Neutrophil (primary cell): ENCODE data around the gene PDS5A.

ENCODE experiments used
- H3K27ac ChIP-seq: fragments of 200-600 bp; sonication (generic); 2 replicates; pipeline ENCODE4 v1.5.1; 2016; ENCODE audit warnings: mild to moderate bottlenecking, moderate library complexity
- H3K27me3 ChIP-seq: fragments of 200-600 bp; sonication (generic); 2 replicates; pipeline ENCODE4 v1.6.0; 2016; ENCODE audit warnings: mild to moderate bottlenecking
- H3K36me3 ChIP-seq: fragments of 200-600 bp; sonication (generic); 2 replicates; pipeline ENCODE4 v1.5.1; 2017
- H3K4me1 ChIP-seq, 2 experiments: fragments of 200-600 bp in 1 of 2; sonication (generic) in 1 of 2; 1 replicate in 1 of 2; 2 replicates in 1 of 2; pipeline versions ENCODE4 v1.5.1 to v1.6.1; 2013 to 2016; ENCODE audit warnings: low read depth in 1 of 2, low read length in 1 of 2, mild to moderate bottlenecking in 1 of 2, moderate library complexity in 1 of 2; ENCODE audit not compliant: control insufficient read depth in 1 of 2, insufficient read depth in 1 of 2
- H3K4me3 ChIP-seq, 2 experiments: fragments of 200-600 bp in 1 of 2; sonication (generic) in 1 of 2; 1 replicate in 1 of 2; 2 replicates in 1 of 2; pipeline ENCODE4 v1.5.1; 2013 to 2016; ENCODE audit warnings: low read depth in 1 of 2, low read length in 1 of 2, mild to moderate bottlenecking in 1 of 2, moderate library complexity in 1 of 2
- H3K9me3 ChIP-seq: fragments of 200-600 bp; sonication (generic); 2 replicates; pipeline ENCODE4 v1.5.1; 2016
- TF ChIP-seq, protein P1 (sequence below): fragments of 200-600 bp; sonication (generic); IDR thresholded peaks from 2 replicates; pipeline ENCODE4 v1.5.1; 2016; ENCODE audit warnings: antibody characterized with exemption

Gene PDS5A

DNA sequence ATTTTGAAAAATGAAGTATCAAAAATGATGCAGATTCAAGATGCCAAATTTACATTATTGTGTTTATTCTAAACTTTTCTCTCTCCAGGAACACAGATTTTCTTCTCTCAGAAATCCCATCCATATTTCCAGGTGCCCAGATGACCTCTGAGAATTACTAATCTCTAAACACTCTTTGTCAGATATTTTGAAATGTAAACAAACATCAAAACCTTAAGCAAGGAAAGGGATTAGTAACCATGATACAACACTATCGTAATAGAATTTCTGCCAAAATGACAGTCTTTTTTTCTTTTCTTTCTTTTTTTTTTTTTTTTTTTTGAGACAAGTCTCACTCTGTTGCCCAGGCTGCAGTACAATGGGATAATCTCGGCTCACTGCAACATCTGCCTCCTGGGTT is 76.7 kb downstream of the PDS5A start:
- Histone ChIP-seq H3K27ac (no peak overlapping the region), H3K36me3 (peaks cover 79% of the 10 kb centered on the region), H3K4me1 (no peaks in the 10 kb centered on the region), H3K9me3 (no peaks in the 10 kb centered on the region), H3K4me3 (no peak overlapping the region), H3K27me3 (no peaks in the 10 kb centered on the region)
- TF ChIP-seq, protein P1, sequence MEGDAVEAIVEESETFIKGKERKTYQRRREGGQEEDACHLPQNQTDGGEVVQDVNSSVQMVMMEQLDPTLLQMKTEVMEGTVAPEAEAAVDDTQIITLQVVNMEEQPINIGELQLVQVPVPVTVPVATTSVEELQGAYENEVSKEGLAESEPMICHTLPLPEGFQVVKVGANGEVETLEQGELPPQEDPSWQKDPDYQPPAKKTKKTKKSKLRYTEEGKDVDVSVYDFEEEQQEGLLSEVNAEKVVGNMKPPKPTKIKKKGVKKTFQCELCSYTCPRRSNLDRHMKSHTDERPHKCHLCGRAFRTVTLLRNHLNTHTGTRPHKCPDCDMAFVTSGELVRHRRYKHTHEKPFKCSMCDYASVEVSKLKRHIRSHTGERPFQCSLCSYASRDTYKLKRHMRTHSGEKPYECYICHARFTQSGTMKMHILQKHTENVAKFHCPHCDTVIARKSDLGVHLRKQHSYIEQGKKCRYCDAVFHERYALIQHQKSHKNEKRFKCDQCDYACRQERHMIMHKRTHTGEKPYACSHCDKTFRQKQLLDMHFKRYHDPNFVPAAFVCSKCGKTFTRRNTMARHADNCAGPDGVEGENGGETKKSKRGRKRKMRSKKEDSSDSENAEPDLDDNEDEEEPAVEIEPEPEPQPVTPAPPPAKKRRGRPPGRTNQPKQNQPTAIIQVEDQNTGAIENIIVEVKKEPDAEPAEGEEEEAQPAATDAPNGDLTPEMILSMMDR: no peak

DNA sequence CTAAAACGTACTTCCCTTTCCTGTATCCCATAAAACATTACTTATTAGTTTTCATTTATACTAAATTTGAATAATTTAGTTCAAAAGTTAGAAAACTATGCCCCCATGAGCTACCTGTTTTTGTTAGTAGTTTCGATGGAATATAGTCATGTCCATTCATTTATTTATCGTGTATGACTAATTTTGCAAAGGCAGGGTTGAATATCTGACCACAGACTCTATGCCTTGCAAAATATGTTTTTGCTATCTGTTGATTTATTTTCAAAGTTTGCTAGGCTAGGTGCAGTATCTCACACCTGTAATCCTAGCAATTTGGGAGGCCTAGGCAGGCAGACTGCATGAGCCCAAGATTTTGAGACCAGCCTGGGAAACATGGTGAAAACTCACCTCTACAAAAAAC is 78.4 kb downstream of the PDS5A start:
- Histone ChIP-seq H3K27me3 (no peaks in the 10 kb centered on the region), H3K36me3 (peaks cover 88% of the 10 kb centered on the region), H3K27ac (no peak overlapping the region), H3K4me3 (no peak overlapping the region), H3K9me3 (no peaks in the 10 kb centered on the region), H3K4me1 (no peaks in the 10 kb centered on the region)
- TF ChIP-seq, protein P1: no peak

DNA sequence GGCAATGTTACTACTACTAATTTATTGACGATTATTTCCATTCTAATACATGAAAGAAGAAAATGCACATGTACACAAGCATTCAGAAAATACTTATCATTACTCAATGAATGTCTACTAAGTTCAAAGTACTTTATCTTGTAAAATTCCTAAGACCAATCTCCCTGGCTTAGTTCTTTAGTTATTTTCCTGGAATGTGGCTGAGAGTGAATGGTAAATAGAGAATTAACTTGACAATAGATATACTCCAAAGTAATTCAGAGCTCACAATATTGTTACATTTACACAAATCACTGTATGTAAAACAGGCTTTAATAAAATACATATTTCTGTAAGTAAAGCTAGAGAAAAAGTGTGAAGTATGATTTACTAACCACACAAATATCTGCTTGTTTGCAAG is 79.7 kb downstream of the PDS5A start:
- Histone ChIP-seq H3K4me3 (no peak overlapping the region), H3K9me3 (no peaks in the 10 kb centered on the region), H3K36me3 (peaks cover 88% of the 10 kb centered on the region), H3K27ac (no peak overlapping the region), H3K27me3 (no peaks in the 10 kb centered on the region), H3K4me1 (no peaks in the 10 kb centered on the region)
- TF ChIP-seq, protein P1: no peak

DNA sequence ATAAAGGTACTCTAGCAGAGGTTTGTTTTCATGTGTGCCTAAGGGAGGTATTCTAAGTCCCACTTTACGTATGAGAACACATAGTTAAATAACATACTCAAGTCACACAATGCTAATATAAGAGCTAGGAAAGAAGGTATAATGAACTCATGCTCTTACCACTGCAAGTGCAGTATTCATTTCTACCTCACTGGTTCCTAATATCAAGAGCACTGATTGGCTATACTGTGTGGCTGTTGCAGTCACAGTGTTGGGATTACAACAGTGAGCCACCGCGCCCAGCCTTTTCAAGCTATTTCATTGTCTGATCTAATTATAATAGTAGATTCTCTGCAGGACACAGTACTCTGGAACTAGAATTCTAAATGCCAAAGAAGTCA is 84.0 kb downstream of the PDS5A start:
- H3K4me3 ChIP-seq: no peak overlapping the region
- TF ChIP-seq, protein P1: no peak
- H3K27ac ChIP-seq: no peak overlapping the region
- H3K36me3 ChIP-seq: peaks cover 88% of the 10 kb centered on the region
- H3K9me3 ChIP-seq: no peaks in the 10 kb centered on the region
- H3K4me1 ChIP-seq: no peaks in the 10 kb centered on the region
- H3K27me3 ChIP-seq: no peaks in the 10 kb centered on the region

DNA sequence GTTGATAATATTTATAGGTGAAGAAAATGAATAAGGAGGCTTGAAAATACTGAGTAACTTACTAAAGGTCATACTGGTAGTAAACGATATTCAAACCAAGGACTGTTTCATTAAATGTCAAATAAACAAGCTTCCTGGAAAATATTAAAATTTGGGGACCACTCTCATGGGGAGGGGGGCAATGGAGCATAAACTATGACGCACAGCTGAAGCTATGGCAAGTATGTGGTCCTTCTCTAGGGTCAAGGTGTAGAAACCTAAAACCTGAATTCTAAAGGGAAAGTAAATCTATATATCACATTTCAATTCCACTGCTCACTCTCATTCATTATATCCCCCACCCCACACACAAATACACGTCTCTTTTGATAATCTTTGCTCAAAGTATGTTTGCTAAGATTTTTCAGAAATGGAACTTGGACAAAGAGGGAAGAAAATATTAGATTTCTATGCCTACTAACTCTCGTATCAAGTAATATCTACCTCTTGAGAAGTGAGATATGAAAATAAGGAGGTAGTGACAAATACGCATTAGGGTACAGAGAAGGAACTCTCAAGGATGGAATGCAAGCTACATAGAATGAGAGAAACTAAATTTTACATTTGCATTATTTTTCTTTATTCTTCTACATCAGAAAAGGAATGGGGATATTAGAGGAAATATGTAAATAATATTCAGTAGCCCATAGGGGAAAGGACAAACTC is 84.6 kb downstream of the PDS5A start:
- Histone ChIP-seq H3K4me3 (no peak overlapping the region), H3K27me3 (no peaks in the 10 kb centered on the region), H3K4me1 (no peaks in the 10 kb centered on the region), H3K9me3 (no peaks in the 10 kb centered on the region), H3K36me3 (peaks cover 88% of the 10 kb centered on the region), H3K27ac (no peak overlapping the region)
- TF ChIP-seq, protein P1: no peak
